Effector CD8-positive, alpha-beta T cell (primary cell): Measurements from ENCODE around the gene ARID1B.

Experiments
- DNase-seq: peaks from one replicate; lab custom pipeline; 2025; lab: John Stamatoyannopoulos, UW

ARID1B gene

DNA sequence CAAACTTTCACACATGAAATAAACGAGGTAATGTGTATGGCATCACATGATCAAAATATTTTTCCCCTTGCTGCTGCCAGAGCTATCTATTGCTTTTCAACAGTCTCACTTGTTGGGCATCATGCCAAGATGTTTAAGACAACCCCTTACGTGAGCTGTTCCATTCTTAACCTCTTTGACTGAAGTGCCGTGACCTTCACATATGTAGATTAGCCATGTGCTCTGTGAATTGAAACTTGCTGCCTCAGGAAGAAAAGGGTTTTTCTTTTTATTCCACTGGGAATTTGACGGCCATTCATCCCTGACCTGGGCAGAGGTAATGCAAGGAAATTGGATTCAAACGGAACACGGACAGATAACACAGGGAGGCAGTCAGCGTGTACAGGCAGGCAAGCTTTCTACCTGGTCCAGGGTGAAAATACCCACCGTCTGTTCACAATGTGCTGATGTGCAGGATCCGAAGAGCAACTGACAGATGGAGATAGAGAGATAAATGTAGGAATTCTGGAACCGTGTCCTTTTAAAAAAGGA lies 14.2 kb downstream of the ARID1B start:
- DNase-seq = no peak

DNA sequence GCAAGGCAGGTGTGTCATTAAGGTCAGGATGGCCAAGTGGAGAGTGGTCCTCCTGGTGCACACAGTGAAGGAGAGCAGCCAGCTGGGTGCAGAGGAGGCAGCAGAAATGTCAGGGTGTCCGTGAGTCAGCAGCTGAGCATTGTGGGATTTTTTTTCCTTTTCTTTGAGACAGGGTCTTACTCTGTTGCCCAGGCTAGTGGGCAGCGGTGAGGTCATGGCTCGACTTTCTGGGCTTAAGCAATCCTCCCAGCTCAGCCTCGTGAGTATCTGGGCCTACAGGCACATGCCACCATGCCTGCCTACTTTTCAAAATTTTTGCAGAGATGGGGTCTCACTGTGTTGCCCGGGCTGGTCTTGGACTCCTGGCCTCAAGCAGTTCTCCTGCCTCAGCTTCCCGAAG lies 16.0 kb downstream of the ARID1B start:
- DNase-seq = no peak

DNA sequence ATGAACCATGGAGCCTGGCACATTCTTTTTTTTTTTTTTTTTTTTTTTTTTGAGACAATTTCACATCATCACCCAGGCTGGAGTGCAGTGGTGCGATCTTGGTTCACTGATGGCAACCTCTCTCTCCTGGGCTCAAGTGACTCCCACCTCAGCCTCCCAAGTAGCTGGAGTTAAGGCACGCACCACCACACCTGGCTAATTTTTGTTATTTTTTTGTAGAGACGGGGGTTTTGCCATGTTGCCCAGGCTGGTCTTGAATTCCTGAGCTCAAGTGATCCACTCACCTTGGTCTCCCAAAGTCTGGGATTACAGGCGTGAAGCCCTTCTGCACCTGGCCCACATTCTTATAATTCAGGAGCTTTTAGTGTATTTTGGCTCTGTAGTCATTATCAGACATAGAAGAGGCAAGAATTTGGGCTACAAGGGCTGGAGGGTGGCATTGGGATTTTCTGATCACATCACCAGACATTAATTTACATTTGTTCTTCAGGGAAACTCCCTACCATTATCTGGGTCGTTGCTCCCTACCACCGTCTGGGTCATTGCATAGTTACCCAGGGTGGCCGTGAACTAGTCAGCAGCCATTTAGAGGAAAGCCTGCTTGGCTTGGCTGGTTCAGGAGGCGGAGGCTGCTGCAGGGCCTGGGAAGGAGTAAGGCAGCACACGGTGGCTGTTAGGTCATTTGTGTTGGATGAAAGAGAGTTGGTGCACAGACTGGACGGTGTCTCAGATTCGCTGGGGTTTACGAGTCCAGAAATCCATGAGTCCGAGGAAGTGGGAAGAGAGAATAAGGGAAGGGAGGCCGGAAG lies 17.6 kb downstream of the ARID1B start:
- DNase-seq = no peak

DNA sequence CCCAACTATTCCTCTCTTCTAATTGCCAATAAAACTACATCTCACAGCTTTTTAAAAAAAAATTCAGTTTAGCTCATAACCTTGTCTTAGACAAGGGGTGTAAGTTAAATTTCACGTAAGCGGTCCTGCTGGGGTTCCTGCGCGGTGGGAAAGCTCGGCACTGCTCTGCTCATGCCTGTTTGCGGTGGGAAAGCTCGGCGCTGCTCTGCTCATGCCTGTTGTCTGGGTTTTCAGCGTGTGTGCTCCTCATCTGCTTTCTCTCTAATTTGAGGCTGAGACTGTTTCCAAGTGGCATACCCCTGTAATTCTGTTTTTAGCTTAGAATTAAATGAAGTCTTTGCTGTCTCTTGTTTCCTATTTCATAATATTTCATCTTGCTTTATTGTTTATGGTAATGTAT lies 18.6 kb downstream of the ARID1B start:
- no peak for DNase-seq

DNA sequence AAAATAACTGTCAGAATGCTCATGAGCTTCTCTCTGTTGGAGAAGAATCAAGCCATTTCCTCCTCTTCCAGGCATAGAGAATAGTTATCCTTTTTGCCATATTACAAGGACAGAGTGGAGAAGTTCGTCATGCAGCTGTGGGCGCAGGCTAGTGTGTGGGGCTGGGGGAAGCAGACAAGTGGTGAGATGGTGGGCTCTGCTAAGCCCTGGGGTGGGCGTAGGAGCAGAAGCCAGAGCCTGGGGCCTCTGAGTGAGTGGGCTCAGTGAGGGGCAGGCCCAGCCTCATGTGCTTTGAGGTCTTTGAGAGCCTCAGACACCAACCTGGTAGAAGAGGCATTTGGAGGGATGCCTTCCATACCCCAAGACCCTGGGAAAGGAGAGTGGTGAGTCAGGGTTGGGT lies 19.4 kb downstream of the ARID1B start:
- no peak for DNase-seq

DNA sequence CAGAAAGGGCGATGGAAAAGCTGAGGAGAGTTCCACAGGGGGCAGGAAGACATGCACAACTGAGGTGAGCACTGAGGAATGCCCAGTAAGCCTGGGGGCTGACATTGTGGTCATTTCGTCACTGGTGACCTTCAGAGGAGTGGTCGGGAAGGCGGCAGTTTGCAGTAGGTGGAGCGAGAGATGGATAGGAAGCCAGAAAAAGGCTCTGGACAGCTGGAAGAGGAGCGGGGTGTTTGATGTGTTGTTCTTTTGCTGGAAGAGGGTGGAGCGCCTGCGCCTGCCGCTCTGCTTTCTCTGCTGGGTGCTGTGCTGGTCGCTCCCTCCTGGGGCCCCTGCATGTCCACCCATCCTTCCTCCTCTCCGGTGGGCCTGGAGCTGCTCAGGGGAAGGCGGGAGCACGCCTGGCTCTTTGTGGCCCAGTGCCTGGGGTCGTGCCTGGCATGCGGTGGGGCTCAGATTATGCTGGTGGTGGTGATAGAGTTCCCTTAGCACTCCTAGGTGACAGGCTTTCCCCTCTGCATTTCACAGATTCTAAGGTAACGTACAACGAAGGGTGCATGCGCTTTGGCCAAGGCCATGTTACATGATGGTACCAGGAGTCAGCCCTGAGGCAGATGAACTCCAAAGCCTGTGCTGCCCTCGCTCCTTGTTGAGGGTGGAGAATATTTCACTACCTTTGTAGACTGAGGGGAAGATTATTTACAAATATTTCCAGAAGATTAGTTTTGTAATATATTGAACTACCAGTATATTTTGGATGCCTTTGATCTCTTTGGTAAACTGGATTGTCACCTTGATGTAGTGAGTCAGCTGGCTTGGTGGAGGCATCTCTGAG lies 20.9 kb downstream of the ARID1B start:
- DNase-seq = no peak

DNA sequence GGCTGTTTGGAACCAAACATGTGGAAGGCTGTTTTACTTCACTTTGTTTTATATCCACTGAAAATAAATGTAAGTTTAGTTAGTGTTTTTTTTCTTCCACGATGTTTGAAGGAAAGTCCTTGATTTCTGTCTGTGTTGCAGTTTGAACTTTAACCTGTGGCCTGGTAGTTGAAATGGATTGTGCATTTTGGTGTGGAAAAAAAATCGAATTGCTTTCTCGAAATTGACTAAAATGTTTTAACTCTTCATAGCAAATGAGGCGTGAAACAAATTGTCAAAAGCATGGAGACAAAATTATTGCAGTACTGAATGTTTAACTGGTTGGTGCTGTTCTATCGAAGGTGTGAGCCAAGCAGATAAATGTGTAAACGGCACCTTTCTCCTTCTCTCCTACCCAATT lies 24.5 kb downstream of the ARID1B start:
- DNase-seq = no peak

DNA sequence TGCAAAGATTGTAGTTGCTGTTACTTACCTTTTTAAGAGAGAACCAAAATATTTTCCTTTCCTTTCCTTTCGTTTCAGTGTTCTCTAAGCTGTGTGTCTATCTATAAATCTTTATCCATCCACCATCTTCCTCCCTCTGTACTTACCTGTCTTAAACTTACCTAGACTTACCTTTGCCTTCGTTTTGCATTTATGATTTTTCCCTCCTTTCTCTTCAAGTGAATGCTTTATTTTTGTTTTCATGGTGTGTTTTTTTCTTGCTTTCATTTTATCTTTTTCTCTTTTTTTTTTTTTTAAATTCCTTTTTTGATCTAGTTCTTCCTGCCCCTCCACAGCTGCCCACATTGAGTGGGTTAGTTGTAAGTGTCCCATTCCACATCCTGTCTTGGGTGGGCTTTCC lies 26.2 kb downstream of the ARID1B start:
- DNase-seq = no peak

DNA sequence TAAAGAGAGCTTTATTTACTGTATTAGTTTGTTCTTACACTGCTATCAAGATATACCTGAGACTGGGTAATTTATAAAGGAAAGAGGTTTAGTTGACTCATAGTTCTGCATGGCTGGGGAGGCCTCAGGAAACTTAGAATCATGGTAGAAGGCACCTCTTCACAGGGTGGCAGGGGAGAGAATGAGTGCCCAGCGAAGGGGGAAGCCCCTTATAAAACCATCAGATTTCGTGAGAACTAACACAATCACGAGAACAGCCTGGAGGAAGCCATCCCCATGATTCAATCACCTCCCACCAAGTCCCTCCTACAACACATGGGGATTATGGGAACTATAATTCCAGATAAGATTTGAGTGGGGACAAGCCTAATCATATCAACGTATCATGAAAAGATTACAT lies 27.2 kb downstream of the ARID1B start:
- DNase-seq = no peak

DNA sequence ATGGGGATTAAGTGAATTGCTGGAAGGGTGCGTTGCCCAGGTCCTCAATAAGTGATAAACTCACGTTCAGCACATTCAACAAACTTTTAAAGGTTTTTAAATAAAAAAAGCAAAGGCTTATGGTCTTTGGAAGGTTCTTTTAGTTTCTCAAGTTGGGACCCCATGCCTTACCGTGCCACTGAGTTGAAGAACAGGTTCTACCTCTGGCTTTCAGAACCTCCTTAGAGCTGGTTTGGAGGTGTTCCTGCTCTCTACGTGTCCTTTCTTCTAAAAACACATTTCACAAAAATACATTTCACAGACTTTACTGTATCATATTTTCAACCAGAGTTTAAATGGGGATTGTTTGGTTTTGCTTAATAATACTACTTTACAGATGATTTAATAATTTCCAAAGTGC lies 29.0 kb downstream of the ARID1B start:
- no peak for DNase-seq

DNA sequence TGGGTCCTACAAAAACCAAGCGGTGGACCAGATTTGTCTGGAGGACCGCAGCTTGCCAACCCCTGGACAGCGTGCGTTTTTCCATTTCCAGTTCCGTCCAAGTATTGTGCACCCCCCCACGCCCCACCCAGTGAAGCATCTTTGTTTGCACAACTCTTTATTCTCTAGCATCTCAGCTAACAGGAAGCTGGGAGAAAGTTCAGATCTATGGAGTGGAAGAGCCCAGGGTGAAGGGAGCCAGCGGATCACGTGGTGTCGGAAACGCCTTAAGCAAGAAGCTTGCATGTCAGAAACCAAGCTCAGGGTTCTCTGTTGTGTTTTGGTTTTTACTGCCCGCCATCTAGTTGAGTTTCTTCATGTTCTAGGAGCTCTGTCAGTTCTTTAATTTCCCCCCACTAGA lies 29.9 kb downstream of the ARID1B start:
- DNase-seq = no peak

DNA sequence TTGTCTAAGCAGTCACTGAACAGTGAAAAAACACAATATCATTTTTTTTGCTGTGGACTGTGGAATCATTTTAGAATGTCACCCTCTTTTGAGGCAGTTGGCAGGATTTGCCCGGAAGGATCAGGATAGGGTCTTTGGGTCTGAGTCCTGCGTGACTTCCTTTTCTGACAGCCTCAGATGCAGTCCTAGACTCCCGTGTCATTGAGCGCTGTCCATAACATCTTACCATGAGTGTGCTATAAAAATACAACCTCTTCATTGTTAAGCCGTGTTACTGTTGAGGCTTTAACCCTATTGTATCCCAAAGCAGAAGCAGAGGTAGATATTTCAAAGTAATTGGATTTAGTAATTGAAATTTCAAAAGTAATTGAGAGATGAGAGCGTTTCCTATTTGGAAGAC lies 30.6 kb downstream of the ARID1B start:
- DNase-seq = no peak

DNA sequence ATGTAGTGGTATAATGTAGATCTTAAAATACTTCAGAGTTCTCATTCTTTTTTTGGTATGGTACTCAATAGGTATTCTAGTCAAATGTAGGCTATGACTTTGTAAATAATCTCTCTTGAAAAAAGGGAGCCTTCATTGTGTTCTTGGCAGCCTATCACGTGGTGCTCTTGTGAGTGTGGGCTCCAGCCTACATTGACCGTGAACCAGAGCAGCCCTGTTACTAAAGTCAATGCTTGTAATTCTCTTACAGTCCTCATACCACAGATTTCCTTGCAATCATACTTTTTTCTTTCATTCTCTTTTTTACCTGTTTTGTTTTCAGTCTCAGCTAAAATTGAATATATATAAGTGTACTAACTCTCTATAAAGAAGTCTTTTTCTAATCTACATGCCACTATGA lies 31.1 kb downstream of the ARID1B start:
- DNase-seq = no peak

DNA sequence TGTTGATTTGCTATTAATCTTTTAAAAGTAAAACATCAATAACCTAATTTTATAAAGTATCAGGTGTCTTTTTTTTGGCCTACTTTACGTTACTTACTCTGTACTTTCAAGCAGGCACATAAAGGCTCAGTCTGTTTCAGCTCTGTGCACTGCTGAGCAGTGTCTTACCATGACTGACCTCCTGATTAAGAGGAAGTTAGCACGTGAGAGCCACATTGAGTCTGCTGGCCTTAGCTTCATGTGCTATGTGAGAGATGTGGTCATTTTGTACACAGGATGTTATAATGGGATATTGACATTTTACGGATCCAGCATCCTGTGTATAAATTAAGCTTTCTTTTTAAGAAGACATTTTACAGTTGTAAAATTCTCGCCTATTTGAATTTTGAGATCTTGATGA lies 31.9 kb downstream of the ARID1B start:
- no peak for DNase-seq

DNA sequence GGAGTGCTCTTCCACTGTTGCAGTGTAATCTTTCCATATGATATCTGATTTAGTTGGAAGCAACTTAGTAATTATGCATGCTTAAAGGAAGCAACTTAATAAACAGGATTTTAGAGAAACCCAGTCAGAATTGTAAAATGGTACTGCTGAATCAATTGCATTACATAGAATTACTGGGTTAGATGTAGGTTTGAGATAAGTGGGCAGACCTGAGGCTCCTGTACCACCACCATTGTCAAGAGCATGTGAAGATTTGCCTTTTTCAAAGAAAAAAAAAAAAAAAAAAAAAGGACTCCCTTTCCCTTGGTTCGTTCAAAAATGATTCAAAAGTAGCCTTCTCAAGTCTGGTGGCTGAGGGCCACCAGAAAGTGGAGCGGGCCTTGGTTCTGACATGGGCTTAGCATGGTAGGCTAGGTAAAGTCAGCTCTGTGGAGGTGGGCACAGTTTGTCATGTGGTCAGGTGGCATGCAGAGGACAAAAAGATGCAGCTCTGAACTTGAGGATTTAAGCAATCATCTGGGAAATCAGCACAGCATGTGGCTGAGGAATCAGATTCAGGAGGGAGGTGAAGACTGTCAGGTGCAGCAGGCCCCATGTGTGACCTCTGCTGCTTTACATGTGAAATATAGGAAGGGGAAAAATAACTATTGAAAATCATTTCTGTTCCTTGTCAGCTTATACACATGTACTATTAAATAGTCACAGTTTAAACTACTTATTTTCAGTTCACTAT lies 32.4 kb downstream of the ARID1B start:
- no peak for DNase-seq

DNA sequence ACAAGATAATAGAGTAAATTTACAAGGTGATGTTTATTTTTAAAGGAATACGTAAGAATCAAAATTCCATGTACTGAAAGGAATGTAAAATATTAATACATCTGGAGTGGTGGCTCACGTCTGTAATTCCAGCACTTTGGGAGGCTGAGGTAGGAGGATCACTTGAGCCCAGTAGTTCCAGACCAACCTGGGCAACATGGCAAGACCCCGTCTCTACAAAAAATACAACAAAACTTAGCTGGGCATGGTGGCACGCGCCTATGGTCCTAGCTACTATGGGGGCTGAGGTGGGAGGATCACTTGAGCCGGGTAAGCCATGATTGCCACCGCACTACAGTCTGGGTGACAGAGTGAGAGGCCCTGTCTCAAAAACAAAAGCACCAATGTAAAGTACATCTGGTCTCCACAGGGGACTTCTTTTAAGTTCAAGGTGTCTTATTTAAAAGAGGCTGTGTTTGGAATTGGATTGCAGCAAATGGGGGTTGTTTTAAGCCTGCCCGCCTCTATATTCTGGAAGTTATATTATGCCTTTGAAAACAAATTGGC lies 36.9 kb downstream of the ARID1B start:
- DNase-seq = no peak

DNA sequence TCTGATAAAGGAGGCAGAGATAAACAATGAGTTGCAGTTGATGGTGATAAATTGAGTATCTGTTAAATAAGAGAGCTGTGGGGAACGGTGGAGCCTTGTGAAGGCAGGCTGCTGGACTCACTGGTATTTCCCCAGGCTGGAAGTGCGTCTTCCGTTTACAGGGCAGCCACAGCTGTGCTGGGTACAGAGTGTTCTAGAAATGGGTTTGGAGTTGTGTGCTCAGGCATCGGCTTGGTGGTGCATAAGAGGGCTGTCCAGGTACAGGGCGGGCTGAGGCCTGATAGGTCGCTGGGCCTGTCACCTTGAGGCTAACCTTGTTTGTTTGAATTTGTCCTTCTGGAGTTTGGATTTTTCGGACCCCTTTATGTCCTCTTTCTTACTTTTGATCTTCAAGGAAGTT lies 39.3 kb downstream of the ARID1B start:
- DNase-seq = no peak

DNA sequence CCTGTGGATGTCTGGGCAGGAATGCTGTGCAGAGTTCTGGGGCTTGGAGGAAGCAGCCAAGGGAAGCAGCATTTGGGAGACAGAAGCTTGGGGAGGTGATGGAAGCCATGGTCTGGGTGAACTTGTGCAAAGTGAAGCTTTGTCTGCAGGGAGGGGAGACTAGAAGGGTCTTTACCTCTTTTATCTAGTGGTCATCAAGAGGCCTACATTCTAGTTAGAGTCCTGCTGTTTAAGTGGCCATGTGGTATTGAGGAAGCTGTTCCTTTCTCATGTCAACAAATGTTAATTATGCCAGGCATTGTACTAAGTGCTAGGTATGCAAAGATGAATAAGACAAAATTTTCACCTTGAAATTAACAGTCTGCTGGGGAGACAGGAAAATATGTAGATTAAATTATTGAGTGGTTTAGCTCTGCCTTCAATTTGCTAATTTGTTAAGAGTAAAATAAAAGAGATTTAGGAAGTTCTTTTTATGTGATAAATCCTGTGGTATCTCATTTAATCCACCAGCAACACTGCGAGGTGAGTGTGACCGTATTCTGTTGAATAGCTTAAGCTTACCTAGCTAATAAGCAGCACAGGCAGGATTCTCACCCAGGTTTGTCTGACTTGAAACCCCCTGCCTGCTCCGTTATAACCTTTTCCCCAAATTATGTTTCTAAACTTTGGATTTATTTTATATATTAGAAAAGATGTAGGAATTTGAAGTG lies 43.1 kb downstream of the ARID1B start:
- DNase-seq = no peak

DNA sequence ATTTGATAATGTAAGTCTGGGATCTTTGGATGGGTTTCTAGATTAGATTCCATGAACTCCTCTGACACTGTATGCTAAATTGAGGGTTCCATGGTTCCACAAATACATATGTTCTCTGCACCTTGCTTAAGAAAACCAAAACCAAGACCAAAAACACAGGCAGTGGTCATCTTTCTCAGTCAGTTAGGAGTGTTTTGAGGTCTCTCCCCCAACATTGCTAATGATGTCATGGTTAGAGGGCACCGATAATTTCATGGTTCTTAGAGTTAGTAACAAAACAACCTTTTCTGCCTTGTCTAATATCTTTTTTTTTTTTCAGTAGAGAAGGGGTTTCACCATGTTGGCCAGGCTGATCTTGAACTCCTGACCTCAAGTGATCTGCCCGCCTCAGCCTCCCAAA lies 44.5 kb downstream of the ARID1B start:
- no peak for DNase-seq

DNA sequence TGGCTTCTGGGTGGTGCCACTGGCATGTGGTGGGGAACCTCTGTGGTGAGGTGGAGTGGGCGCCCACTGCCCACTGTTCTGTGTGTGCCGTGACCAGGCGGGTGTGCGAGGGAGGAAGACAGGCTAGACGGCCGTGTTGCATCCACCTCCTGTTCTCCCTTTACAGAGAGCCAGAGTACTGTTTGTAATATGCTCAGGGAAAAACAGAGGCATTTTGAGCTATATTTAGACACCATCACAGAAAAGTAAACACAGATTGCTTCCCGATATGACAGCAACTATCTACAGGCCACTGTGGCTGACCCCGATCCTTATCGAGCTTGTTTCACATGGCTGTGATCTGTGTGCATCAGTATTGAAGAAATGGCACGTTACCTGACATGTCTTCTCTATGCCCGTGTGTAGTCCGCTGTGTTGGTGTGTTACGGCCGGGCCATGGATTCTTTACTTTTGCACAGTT lies 45.6 kb downstream of the ARID1B start:
- no peak for DNase-seq

DNA sequence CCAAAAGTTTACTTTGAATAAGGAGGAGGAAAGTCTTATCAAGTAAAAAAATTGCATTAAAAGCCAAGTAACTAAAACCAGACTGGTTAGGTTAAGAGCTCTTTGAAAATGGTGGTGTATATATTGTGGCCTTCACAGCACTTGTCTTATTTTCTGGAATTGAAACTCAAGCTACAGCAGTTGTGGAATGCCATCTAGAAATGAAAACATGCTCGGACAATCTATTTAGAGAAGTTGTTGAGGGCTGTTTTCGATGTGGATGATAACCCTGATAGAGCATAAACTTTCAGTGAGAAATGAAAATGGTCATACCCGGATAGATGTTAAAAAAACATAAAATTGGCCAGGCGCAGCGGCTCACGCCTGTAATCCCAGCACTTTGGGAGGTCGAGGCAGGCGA lies 47.0 kb downstream of the ARID1B start:
- DNase-seq = no peak
